GM21381 (cell line): Measurements from ENCODE around the gene NECTIN4.
"Not testable (repeated sequence)": the region's sequence is repeated elsewhere in the genome, so short reads cannot be mapped to it uniquely, and the experiment has no call there.

ENCODE experiments used
- ATAC-seq: cut with Tn5 transposase; IDR thresholded peaks from one replicate; pipeline ENCODE4 v1.9.1; 2021; ENCODE audit warnings: mild to moderate bottlenecking, moderate library complexity; ENCODE audit not compliant: unreplicated experiment

The NECTIN4 gene

GRCh38 chr1:161082996-161083747 is 6.2 kb downstream of the NECTIN4 start:
- no peak for ATAC-seq

DNA sequence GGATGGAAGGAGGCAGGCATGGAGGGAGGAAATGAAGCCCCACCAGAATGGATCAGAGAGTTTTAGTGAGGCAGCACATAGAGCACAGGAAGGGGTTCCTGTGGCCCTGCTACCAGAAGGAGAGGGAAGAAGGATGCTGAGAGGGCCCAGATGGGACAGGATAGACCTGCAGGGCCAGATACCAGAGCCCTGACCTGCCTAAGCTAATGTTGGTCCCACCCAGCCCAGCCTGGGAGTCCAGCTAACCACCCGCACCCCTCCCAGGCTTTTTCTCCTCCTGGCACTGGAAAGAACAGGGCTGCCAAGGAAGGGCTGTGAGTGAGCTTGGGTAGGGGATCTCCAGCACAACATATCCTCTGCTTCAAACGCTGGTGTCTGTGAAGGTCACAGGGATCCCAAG is 6.9 kb downstream of the NECTIN4 start:
- ATAC-seq: no peak

DNA sequence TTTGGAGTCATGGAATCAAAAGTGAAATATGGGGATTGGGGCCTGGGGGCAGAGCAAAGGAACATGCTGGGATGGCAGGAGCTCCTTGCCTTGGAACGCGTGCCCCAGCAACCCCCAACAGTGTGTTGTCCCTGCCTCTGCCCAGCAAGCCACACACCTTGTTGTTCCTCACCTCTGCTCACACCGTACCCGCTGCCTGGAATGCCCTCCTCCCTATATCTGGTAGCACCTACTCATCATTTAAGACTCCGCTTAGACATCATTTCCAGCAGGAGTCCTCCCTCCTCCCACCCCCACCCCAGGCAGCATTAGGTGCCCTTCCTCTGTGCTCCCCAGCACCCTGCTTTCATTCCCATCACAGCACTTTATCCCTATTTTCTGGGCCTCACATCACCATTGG is 7.8 kb downstream of the NECTIN4 start:
- ATAC-seq: no peak

- no peak for ATAC-seq
Measured at GRCh38 chr1:161080441-161081405, 8.6 kb downstream of the NECTIN4 start.

GRCh38 chr1:161079436-161080110 is 9.8 kb downstream of the NECTIN4 start:
- no peak for ATAC-seq

GRCh38 chr1:161077426-161077825 is 11.9 kb downstream of the NECTIN4 start:
- no peak for ATAC-seq

DNA sequence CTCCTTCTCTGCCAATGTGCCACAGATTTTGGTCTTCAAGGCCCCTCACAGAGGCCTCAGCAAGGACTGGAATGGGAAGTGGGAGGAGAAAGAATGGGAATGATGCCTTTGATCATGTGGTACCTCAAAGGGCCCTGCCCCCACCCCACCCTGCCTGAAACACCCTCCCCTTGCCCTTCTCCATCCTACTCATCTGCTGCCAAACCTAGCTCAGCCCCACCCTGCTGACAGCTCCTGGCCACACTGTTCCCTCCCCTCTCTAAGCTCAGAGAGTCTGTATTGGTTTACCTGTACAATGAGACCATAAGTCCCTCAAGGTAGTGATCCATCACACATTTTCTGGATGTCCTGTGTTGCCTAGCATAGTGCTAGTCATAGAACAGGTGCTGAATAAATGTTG is 12.9 kb downstream of the NECTIN4 start:
- ATAC-seq: no peak

GRCh38 chr1:161074676-161075368 is 14.5 kb downstream of the NECTIN4 start:
- no peak for ATAC-seq

DNA sequence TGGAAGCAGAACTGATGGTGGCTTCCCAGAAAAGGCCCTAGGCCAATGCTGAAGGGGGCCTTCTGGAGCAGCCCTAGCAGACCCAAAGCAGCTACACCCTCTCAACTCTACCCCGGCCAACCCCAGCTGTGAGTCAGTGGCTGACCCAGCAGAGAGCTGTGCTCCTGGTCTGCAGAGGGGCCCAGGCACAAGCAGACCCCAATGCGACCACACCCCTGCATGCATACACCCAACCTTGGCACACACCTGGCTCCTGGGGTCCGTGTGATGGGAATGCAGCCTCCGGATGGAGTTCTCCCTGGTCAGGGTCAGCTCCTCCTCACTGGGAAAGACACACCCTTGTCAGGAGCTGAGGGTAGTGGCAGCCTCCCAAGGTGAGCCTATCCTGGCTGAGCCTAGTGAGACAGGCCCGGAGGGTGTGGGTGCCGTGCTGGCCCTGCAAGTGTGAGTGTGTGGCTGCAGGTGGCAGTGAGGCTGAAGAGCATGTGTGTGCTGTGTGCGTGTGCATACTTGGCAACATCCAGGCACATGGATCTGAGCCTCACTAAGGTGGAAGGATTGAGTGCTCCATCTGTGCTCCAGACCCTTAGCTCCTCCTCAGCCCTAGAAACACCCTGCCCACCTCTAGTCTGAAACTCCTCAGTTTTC is 15.8 kb downstream of the NECTIN4 start:
- no peak for ATAC-seq

DNA sequence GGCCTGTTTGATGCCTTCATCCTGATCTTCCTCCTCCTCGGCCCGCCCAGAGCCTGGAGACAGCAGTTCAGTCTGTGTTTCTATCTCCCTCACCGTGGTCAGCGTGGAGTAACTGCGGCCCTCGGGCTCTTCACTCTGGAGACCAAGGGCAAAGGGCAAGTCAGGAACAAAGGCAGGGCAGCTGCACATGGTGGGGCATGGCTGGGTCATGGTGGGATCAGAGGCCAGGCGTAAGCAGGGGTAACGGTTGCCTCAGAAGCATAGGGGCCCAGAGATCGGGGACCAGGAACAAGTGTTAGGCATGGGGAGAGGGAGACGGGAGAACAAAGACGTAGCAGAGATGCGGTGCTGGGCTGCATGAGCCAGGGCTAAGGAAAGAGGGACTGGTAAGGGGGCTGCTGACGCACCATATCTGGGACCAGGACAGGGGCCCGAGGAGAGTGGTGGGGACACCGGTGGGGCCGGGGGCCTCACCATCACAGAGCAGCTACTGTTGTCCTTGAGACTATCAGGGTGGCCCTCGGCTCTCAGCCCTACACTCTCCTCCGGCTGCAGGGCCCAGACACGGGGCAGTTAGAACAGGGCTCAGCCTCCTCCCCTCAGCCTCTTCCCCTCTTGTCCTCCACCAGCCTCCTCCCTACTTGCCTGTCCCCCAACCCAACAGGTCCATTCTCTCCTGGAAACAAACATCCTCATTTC is 16.5 kb downstream of the NECTIN4 start:
- ATAC-seq: no peak

GRCh38 chr1:161071886-161072371 is 17.4 kb downstream of the NECTIN4 start:
- ATAC-seq: no peak

GRCh38 chr1:161070761-161071160 is 18.6 kb downstream of the NECTIN4 start:
- ATAC-seq: no peak

DNA sequence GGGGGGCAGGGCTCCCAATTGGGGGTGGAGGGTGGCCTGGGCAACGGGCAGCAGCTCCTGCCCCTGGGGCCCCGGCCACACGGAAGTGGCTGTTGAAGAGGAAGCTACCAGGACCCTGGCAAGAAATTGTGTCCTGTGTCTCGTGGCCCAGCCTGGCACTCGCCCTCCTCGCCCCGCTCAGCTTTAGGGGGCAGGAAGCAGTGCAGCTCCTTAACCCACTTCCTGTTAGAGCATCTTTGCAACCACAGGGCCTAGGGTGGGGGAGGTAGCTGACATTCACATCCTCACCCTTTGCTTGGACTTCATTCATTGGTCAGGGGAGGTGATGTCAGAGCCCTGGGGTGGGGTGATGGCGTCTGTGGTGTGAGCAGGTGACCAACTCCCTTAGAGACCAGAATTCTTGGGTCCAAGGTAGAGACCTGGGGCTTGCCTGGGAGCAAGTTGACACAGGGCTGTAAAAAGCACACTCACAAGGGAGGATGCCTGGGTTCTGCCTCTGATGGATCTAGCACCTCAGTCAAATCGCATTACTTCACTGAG is 19.6 kb downstream of the NECTIN4 start, which contains the start of gene ARHGAP30:
ARHGAP30 (minus strand) TSS at position 161 of the 540 bp plus-strand sequence. CDS start 267 bp downstream, outside the sequence.
- peak; percentile 82 for ATAC-seq

- peak; percentile 5 for ATAC-seq
Measured at GRCh38 chr1:161069241-161069640, 20.1 kb downstream of the NECTIN4 start.

GRCh38 chr1:161068306-161069234 is 20.8 kb downstream of the NECTIN4 start:
- ATAC-seq: peak; percentile 49

DNA sequence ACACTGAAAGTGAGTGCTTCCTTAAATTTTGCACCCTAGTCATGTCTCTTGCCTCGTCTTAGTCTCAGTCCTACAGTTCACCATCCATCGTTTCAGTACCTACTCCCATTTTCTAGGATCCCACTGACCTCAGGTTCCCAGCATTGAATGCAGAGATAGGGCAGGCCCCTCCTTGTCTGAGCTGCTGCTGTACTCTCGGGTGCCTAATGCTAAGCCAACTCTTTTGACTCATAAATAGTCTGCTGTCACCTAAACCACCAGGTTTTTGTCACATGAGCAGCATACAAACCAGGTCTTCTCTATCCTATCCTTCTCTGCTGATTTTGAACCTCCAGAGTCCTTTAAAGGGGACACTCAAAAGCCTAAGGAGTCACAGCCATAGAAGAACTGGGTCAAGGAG is 22.7 kb downstream of the NECTIN4 start:
- no peak for ATAC-seq

DNA sequence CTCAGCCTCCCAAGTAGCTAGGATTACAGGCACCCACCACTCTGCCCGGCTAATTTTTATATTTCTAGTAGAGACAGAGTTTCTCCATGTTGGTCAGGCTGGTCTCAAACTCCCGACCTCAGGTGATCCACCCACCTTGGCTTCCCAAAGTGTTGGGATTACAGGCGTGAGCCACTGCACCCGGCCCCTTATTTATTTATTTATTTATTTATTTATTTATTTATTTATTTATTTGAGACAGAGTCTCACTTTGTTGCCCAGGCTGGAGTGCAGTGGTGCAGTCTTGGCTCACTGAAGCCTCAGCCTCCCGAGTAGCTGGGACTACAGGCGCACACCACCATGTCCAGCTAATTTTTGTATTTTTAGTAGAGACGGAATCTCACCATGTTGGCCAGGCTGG is 23.7 kb downstream of the NECTIN4 start:
- ATAC-seq: not testable (repeated sequence)

DNA sequence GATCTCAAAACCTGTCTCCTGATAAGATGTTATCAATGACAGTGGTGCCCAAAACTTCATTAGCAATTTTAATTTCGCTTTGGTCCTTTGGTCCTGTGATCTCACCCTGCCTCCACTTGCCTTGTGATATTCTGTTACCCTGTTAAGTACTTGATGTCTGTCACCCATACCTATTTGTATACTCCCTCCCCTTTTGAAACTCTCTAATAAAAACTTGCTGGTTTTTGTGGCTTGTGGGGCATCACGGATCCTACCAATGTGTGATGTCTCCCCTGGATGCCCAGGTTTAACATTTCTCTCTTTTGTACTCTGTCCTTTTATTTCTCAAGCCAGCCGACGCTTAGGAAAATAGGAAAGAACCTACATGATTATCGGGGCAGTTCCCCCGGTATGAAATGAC is 25.4 kb downstream of the NECTIN4 start:
- not testable (repeated sequence) for ATAC-seq
